Measurements from ENCODE around the gene CD84.

The CD84 gene

GRCh38 chr1:160578175-160578524 is 1.1 kb downstream of the CD84 start:
- H3K4me1 ChIP-seq (ENCODE audit: control extremely low read depth in 1 of 4, control insufficient read depth in 4 of 4, insufficient read depth in 4 of 4, low read length in 3 of 4), result peaks cover 29 to 64% (median 42%) of the 10 kb centered on the region in 4 experiments
- POLR2A ChIA-PET, result interaction anchor here (1.2 kb wide), 1 partner anchor 10 kb away, joined by 4 read pairs; no protein-coding TSS in a partner anchor
- no peaks in the 10 kb centered on the region for H3K36me3 ChIP-seq (ENCODE audit: control insufficient read depth in 4 of 4, insufficient read depth in 4 of 4, low read length in 3 of 4)
- peak in 1 of 3 donors; percentile 47 for DNase-seq
- CTCF ChIA-PET, result interaction anchor here (0.8 to 1.6 kb wide), 7 partner anchors 8 to 51 kb away, joined by 3 to 6 read pairs (median 4); no protein-coding TSS in a partner anchor
- 25% methylated on average over 1 of the region's 3 CpGs for WGBS (ENCODE audit: insufficient coverage)
- H3K4me3 ChIP-seq (ENCODE audit: control insufficient read depth in 1 of 7, extremely low read depth in 1 of 7, insufficient read depth in 4 of 7, low read depth in 2 of 7, low read length in 6 of 7), result peak overlapping the region in 4 of 7 experiments; percentile 65 to 86 (median 74)
- H3K27ac ChIP-seq (ENCODE audit: insufficient read depth in 1 of 2, low read depth in 1 of 2, low read length in 2 of 2, poor library complexity in 1 of 2, severe bottlenecking in 2 of 2), result peak overlapping the region; percentile 55 to 89
- no peaks in the 10 kb centered on the region for H3K9me3 ChIP-seq (ENCODE audit: control extremely low read depth in 1 of 5, control insufficient read depth in 4 of 5, insufficient read depth in 2 of 5, low read depth in 1 of 5, low read length in 4 of 5)
- H3K27me3 ChIP-seq (replicated peaks in 2 of 5; ENCODE audit: control insufficient read depth in 4 of 5, insufficient read depth in 5 of 5, low read length in 4 of 5), result peaks cover 0 to 4% (median 0%) of the 10 kb centered on the region in 5 experiments

- Histone ChIP-seq H3K9me3 (ENCODE audit: control extremely low read depth in 1 of 5, control insufficient read depth in 4 of 5, insufficient read depth in 2 of 5, low read depth in 1 of 5, low read length in 4 of 5) (no peaks in the 10 kb centered on the region), H3K4me1 (ENCODE audit: control extremely low read depth in 1 of 4, control insufficient read depth in 4 of 4, insufficient read depth in 4 of 4, low read length in 3 of 4) (peaks cover 29 to 64% (median 42%) of the 10 kb centered on the region in 4 experiments), H3K27me3 (replicated peaks in 2 of 5; ENCODE audit: control insufficient read depth in 4 of 5, insufficient read depth in 5 of 5, low read length in 4 of 5) (peaks cover 0 to 5% (median 0%) of the 10 kb centered on the region in 5 experiments), H3K4me3 (ENCODE audit: control insufficient read depth in 1 of 7, extremely low read depth in 1 of 7, insufficient read depth in 4 of 7, low read depth in 2 of 7, low read length in 6 of 7) (peak overlapping the region in 4 of 7 experiments; percentile 12 to 86 (median 74)), H3K27ac (ENCODE audit: insufficient read depth in 1 of 2, low read depth in 1 of 2, low read length in 2 of 2, poor library complexity in 1 of 2, severe bottlenecking in 2 of 2) (no peak overlapping the region), H3K36me3 (ENCODE audit: control insufficient read depth in 4 of 4, insufficient read depth in 4 of 4, low read length in 3 of 4) (no peaks in the 10 kb centered on the region)
- no CpG with 5 or more reads among the region's 2 CpGs for WGBS (ENCODE audit: insufficient coverage)
- ChIA-PET POLR2A (no interaction called here), CTCF (interaction anchor here (0.9 to 3.8 kb wide), 6 partner anchors 11 to 38 kb away, joined by 3 to 17 read pairs (median 4); no protein-coding TSS in a partner anchor)
- DNase-seq, result no peak
Measured at GRCh38 chr1:160577671-160578070, 1.6 kb downstream of the CD84 start.

- ChIA-PET POLR2A (no interaction called here), CTCF (interaction anchor here (0.9 to 3.8 kb wide), 2 partner anchors 11 to 37 kb away, joined by 3 to 17 read pairs; no protein-coding TSS in a partner anchor)
- Histone ChIP-seq H3K4me1 (ENCODE audit: control extremely low read depth in 1 of 4, control insufficient read depth in 4 of 4, insufficient read depth in 4 of 4, low read length in 3 of 4) (peaks cover 29 to 64% (median 42%) of the 10 kb centered on the region in 4 experiments), H3K27me3 (replicated peaks in 2 of 5; ENCODE audit: control insufficient read depth in 4 of 5, insufficient read depth in 5 of 5, low read length in 4 of 5) (peaks cover 0 to 11% (median 0%) of the 10 kb centered on the region in 5 experiments), H3K9me3 (ENCODE audit: control extremely low read depth in 1 of 5, control insufficient read depth in 4 of 5, insufficient read depth in 2 of 5, low read depth in 1 of 5, low read length in 4 of 5) (no peaks in the 10 kb centered on the region), H3K27ac (ENCODE audit: insufficient read depth in 1 of 2, low read depth in 1 of 2, low read length in 2 of 2, poor library complexity in 1 of 2, severe bottlenecking in 2 of 2) (no peak overlapping the region), H3K36me3 (ENCODE audit: control insufficient read depth in 4 of 4, insufficient read depth in 4 of 4, low read length in 3 of 4) (no peaks in the 10 kb centered on the region), H3K4me3 (ENCODE audit: control insufficient read depth in 1 of 7, extremely low read depth in 1 of 7, insufficient read depth in 4 of 7, low read depth in 2 of 7, low read length in 6 of 7) (peak overlapping the region in 1 of 7 experiments; percentile 66)
- DNase-seq, result no peak
- 86% methylated on average over 1 of the region's 2 CpGs for WGBS (ENCODE audit: insufficient coverage)
Measured at GRCh38 chr1:160576884-160577283, 2.4 kb downstream of the CD84 start.

- WGBS (ENCODE audit: insufficient coverage), result 80% methylated on average over 1 of the region's 3 CpGs
- H3K36me3 ChIP-seq (ENCODE audit: control insufficient read depth in 4 of 4, insufficient read depth in 4 of 4, low read length in 3 of 4), result peaks cover 0 to 2% (median 0%) of the 10 kb centered on the region in 4 experiments
- POLR2A ChIA-PET, result no interaction called here
- CTCF ChIA-PET, result interaction anchor here (2.1 to 3.8 kb wide), 2 partner anchors 9 to 10 kb away, joined by 10 to 17 read pairs; no protein-coding TSS in a partner anchor
- peak in 1 of 3 donors; percentile 44 for DNase-seq
- peaks cover 29 to 64% (median 42%) of the 10 kb centered on the region in 4 experiments for H3K4me1 ChIP-seq (ENCODE audit: control extremely low read depth in 1 of 4, control insufficient read depth in 4 of 4, insufficient read depth in 4 of 4, low read length in 3 of 4)
- peaks cover 0 to 16% (median under 1%) of the 10 kb centered on the region in 5 experiments for H3K27me3 ChIP-seq (replicated peaks in 2 of 5; ENCODE audit: control insufficient read depth in 4 of 5, insufficient read depth in 5 of 5, low read length in 4 of 5)
- no peaks in the 10 kb centered on the region for H3K9me3 ChIP-seq (ENCODE audit: control extremely low read depth in 1 of 5, control insufficient read depth in 4 of 5, insufficient read depth in 2 of 5, low read depth in 1 of 5, low read length in 4 of 5)
- no peak overlapping the region for H3K27ac ChIP-seq (ENCODE audit: insufficient read depth in 1 of 2, low read depth in 1 of 2, low read length in 2 of 2, poor library complexity in 1 of 2, severe bottlenecking in 2 of 2)
- H3K4me3 ChIP-seq (ENCODE audit: control insufficient read depth in 1 of 7, extremely low read depth in 1 of 7, insufficient read depth in 4 of 7, low read depth in 2 of 7, low read length in 6 of 7), result peak overlapping the region in 1 of 7 experiments; percentile 4
Measured at GRCh38 chr1:160576390-160576789, 2.9 kb downstream of the CD84 start.

- CTCF ChIA-PET, result interaction anchor here (0.8 to 3.8 kb wide), 13 partner anchors 9 to 107 kb away, joined by 3 to 17 read pairs (median 4); no protein-coding TSS in a partner anchor
Measured at GRCh38 chr1:160575112-160575664, 4.1 kb downstream of the CD84 start.

GRCh38 chr1:160570840-160571239 is 8.5 kb downstream of the CD84 start:
- Histone ChIP-seq H3K27ac (ENCODE audit: insufficient read depth in 1 of 2, low read depth in 1 of 2, low read length in 2 of 2, poor library complexity in 1 of 2, severe bottlenecking in 2 of 2) (no peak overlapping the region), H3K4me3 (ENCODE audit: control insufficient read depth in 1 of 7, extremely low read depth in 1 of 7, insufficient read depth in 4 of 7, low read depth in 2 of 7, low read length in 6 of 7) (no peak overlapping the region), H3K4me1 (ENCODE audit: control extremely low read depth in 1 of 4, control insufficient read depth in 4 of 4, insufficient read depth in 4 of 4, low read length in 3 of 4) (peaks cover 12 to 61% (median 44%) of the 10 kb centered on the region in 4 experiments), H3K36me3 (ENCODE audit: control insufficient read depth in 4 of 4, insufficient read depth in 4 of 4, low read length in 3 of 4) (peaks cover 0 to 6% (median 2%) of the 10 kb centered on the region in 4 experiments), H3K27me3 (replicated peaks in 2 of 5; ENCODE audit: control insufficient read depth in 4 of 5, insufficient read depth in 5 of 5, low read length in 4 of 5) (peaks cover 0 to 40% (median 9%) of the 10 kb centered on the region in 5 experiments), H3K9me3 (ENCODE audit: control extremely low read depth in 1 of 5, control insufficient read depth in 4 of 5, insufficient read depth in 2 of 5, low read depth in 1 of 5, low read length in 4 of 5) (no peaks in the 10 kb centered on the region)
- WGBS (ENCODE audit: insufficient coverage), result 80% methylated on average over 2 of the region's 3 CpGs
- ChIA-PET POLR2A (no interaction called here), CTCF (interaction anchor here (1.0 to 1.1 kb wide), 2 partner anchors 17 to 30 kb away, joined by 3 read pairs; no protein-coding TSS in a partner anchor)
- no peak for DNase-seq

More at GRCh38 chr1:160575112-160575664, 4.1 kb downstream of the CD84 start:
- Histone ChIP-seq H3K4me3 (ENCODE audit: control insufficient read depth in 1 of 7, extremely low read depth in 1 of 7, insufficient read depth in 4 of 7, low read depth in 2 of 7, low read length in 6 of 7) (peak overlapping the region in 4 of 7 experiments; percentile 3 to 48 (median 24)), H3K9me3 (ENCODE audit: control extremely low read depth in 1 of 5, control insufficient read depth in 4 of 5, insufficient read depth in 2 of 5, low read depth in 1 of 5, low read length in 4 of 5) (no peaks in the 10 kb centered on the region), H3K27ac (ENCODE audit: insufficient read depth in 1 of 2, low read depth in 1 of 2, low read length in 2 of 2, poor library complexity in 1 of 2, severe bottlenecking in 2 of 2) (no peak overlapping the region), H3K4me1 (ENCODE audit: control extremely low read depth in 1 of 4, control insufficient read depth in 4 of 4, insufficient read depth in 4 of 4, low read length in 3 of 4) (peaks cover 23 to 60% (median 42%) of the 10 kb centered on the region in 4 experiments), H3K27me3 (replicated peaks in 2 of 5; ENCODE audit: control insufficient read depth in 4 of 5, insufficient read depth in 5 of 5, low read length in 4 of 5) (peaks cover 0 to 26% (median 7%) of the 10 kb centered on the region in 5 experiments), H3K36me3 (ENCODE audit: control insufficient read depth in 4 of 4, insufficient read depth in 4 of 4, low read length in 3 of 4) (peaks cover 0 to 6% (median 2%) of the 10 kb centered on the region in 4 experiments)
- POLR2A ChIA-PET, result no interaction called here
- peak in 2 of 3 donors; percentile 56 to 67 for DNase-seq
- WGBS (ENCODE audit: insufficient coverage), result 100% methylated on average over 1 of the region's 5 CpGs

- no peak for DNase-seq
- ChIA-PET POLR2A (no interaction called here), CTCF (interaction anchor here (0.8 to 1.3 kb wide), 6 partner anchors 9 to 58 kb away, joined by 3 to 4 read pairs (median 4); no protein-coding TSS in a partner anchor)
- no peaks in the 10 kb centered on the region for H3K9me3 ChIP-seq (ENCODE audit: control extremely low read depth in 1 of 5, control insufficient read depth in 4 of 5, insufficient read depth in 2 of 5, low read depth in 1 of 5, low read length in 4 of 5)
- H3K36me3 ChIP-seq (ENCODE audit: control insufficient read depth in 4 of 4, insufficient read depth in 4 of 4, low read length in 3 of 4), result peaks cover 0 to 12% (median 6%) of the 10 kb centered on the region in 4 experiments
- peaks cover 0 to 49% (median 9%) of the 10 kb centered on the region in 5 experiments for H3K27me3 ChIP-seq (replicated peaks in 2 of 5; ENCODE audit: control insufficient read depth in 4 of 5, insufficient read depth in 5 of 5, low read length in 4 of 5)
- H3K4me1 ChIP-seq (ENCODE audit: control extremely low read depth in 1 of 4, control insufficient read depth in 4 of 4, insufficient read depth in 4 of 4, low read length in 3 of 4), result peaks cover 7 to 50% (median 36%) of the 10 kb centered on the region in 4 experiments
- WGBS (ENCODE audit: insufficient coverage), result 44% methylated on average over 2 of the region's 2 CpGs
- no peak overlapping the region for H3K4me3 ChIP-seq (ENCODE audit: control insufficient read depth in 1 of 7, extremely low read depth in 1 of 7, insufficient read depth in 4 of 7, low read depth in 2 of 7, low read length in 6 of 7)
- no peak overlapping the region for H3K27ac ChIP-seq (ENCODE audit: insufficient read depth in 1 of 2, low read depth in 1 of 2, low read length in 2 of 2, poor library complexity in 1 of 2, severe bottlenecking in 2 of 2)
Measured at GRCh38 chr1:160569806-160570205, 9.5 kb downstream of the CD84 start.

Data from common myeloid progenitor, CD34-positive (primary cell).